H1 (cell line): ENCODE results near the gene DNLZ. TPM values are rescaled to one million over a fixed set of nuclear protein-coding genes. Genes with fewer than 3 reads are reported as not detected.

Source experiments
- CTCF ChIA-PET: fragments of 300-600 bp; sonication (Branson Sonifier 250); formaldehyde crosslinking; loops from one replicate; lab custom pipeline; 2021; ENCODE audit not compliant: partially characterized antibody; lab: Charles Lee
- POLR2A ChIA-PET: fragments of 300-600 bp; sonication (Branson Sonifier 250); formaldehyde crosslinking; loops from one replicate; lab custom pipeline; 2021; ENCODE audit warnings: inconsistent platforms; ENCODE audit not compliant: partially characterized antibody; lab: Charles Lee
- DNase-seq, 2 experiments: peaks; one replicate each; pipeline versions ENCODE4 v3.0.0 to v3.0.0-alpha.2; 2010 to 2022; ENCODE audit warnings: low spot score in 2 of 2, low read depth in 1 of 2, mixed read lengths in 1 of 2
- FAIRE-seq: peaks from 2 replicates; lab custom pipeline; 2011; peaks lifted over from hg19 to GRCh38; lab: Jason Lieb, UNC
- H2AFZ ChIP-seq: 2 replicates; pipeline ENCODE4 v1.8.1; 2012; ENCODE audit warnings: low read length, inconsistent platforms
- H2AK5ac ChIP-seq: 2 replicates; pipeline ENCODE4 v1.6.1; 2013; ENCODE audit warnings: low read depth, low read length
- H2BK120ac ChIP-seq: replicated peaks from 2 replicates; pipeline ENCODE3; 2013; ENCODE audit warnings: low read depth, low read length, inconsistent platforms
- H2BK12ac ChIP-seq: 2 replicates; pipeline ENCODE4 v1.6.1; 2013; ENCODE audit warnings: low read depth, low read length
- H2BK15ac ChIP-seq: 2 replicates; pipeline ENCODE4 v1.6.1; 2013; ENCODE audit warnings: low read length
- H2BK20ac ChIP-seq: 2 replicates; pipeline ENCODE4 v1.6.1; 2013; ENCODE audit warnings: low read length
- H2BK5ac ChIP-seq: 2 replicates; pipeline ENCODE4 v1.6.1; 2013; ENCODE audit warnings: low read depth, low read length
- H3K14ac ChIP-seq: 2 replicates; pipeline ENCODE4 v1.6.1; 2013; ENCODE audit warnings: inconsistent platforms; ENCODE audit not compliant: insufficient read length
- H3K18ac ChIP-seq: 2 replicates; pipeline ENCODE4 v1.6.1; 2013; ENCODE audit warnings: low read length; ENCODE audit errors: extremely low read depth
- H3K23ac ChIP-seq: 2 replicates; pipeline ENCODE4 v1.6.1; 2013; ENCODE audit warnings: inconsistent platforms; ENCODE audit not compliant: insufficient read length
- H3K23me2 ChIP-seq: 2 replicates; pipeline ENCODE4 v1.6.1; 2013; ENCODE audit warnings: low read depth, low read length
- H3K27ac ChIP-seq: 2 replicates; pipeline ENCODE4 v1.6.1; 2011; ENCODE audit warnings: low read depth, low read length, inconsistent platforms
- H3K27me3 ChIP-seq, 4 experiments: replicated peaks in 1 of 4; 1 replicate in 1 of 4; 2 replicates in 3 of 4; pipeline versions ENCODE4 v1.6.1 to v1.8.1; 2011 to 2013; ENCODE audit warnings: low read length in 3 of 4, mild to moderate bottlenecking in 3 of 4, inconsistent platforms in 2 of 4, mixed read lengths in 2 of 4, moderate library complexity in 1 of 4; ENCODE audit not compliant: control insufficient read depth in 3 of 4, insufficient read depth in 3 of 4; ENCODE audit errors: extremely low read depth in 1 of 4
- H3K36me3 ChIP-seq, 4 experiments: 2 replicates each; pipeline versions ENCODE4 v1.6.1 to v1.8.1; 2011 to 2013; ENCODE audit warnings: mild to moderate bottlenecking in 4 of 4, low read length in 3 of 4, moderate library complexity in 2 of 4, control low read depth in 1 of 4, inconsistent platforms in 1 of 4; ENCODE audit not compliant: insufficient read depth in 4 of 4, control insufficient read depth in 2 of 4
- H3K4ac ChIP-seq: replicated peaks from 2 replicates; pipeline ENCODE3; 2013; ENCODE audit warnings: low read length, low read depth, mixed read lengths, inconsistent platforms; ENCODE audit not compliant: insufficient read length
- H3K4me1 ChIP-seq, 4 experiments: replicated peaks in 1 of 4; 1 replicate in 1 of 4; 2 replicates in 3 of 4; pipeline versions ENCODE4 v1.6.1 to v1.8.1; 2011 to 2013; ENCODE audit warnings: low read length in 3 of 4, inconsistent platforms in 2 of 4, mixed read lengths in 1 of 4; ENCODE audit not compliant: insufficient read depth in 4 of 4, control insufficient read depth in 3 of 4
- H3K4me2 ChIP-seq, 2 experiments: 2 replicates each; pipeline versions ENCODE4 v1.6.1 to v1.8.1; 2011 to 2013; ENCODE audit warnings: low read depth in 2 of 2, low read length in 2 of 2, control low read depth in 1 of 2, inconsistent platforms in 1 of 2, mild to moderate bottlenecking in 1 of 2; ENCODE audit not compliant: insufficient read depth in 1 of 2
- H3K4me3 ChIP-seq, 4 experiments: fragments of 200-600, 300-600 bp in 1 of 4; sonication (generic), shearing (Covaris generic), sonication (Bioruptor Twin) in 1 of 4; 2 replicates each; pipeline versions ENCODE4 v1.5.1 to v1.8.1; 2011 to 2016; ENCODE audit warnings: low read length in 4 of 4, low read depth in 3 of 4, control low read depth in 2 of 4, inconsistent platforms in 2 of 4, mild to moderate bottlenecking in 2 of 4, mixed read lengths in 1 of 4, moderate library complexity in 1 of 4; ENCODE audit not compliant: insufficient read depth in 2 of 4; ENCODE audit errors: extremely low read depth in 1 of 4
- H3K56ac ChIP-seq: replicated peaks from 2 replicates; pipeline ENCODE3; 2013; ENCODE audit warnings: low read depth, mild to moderate bottlenecking, mixed read lengths, low read length, inconsistent platforms; ENCODE audit not compliant: insufficient read length
- H3K79me1 ChIP-seq: 2 replicates; pipeline ENCODE4 v1.6.1; 2013; ENCODE audit warnings: low read depth, low read length, control low read depth
- H3K79me2 ChIP-seq, 2 experiments: 2 replicates each; pipeline versions ENCODE4 v1.6.1 to v1.8.1; 2012 to 2013; ENCODE audit warnings: low read length in 2 of 2, mild to moderate bottlenecking in 2 of 2, inconsistent platforms in 1 of 2; ENCODE audit not compliant: insufficient read depth in 2 of 2, control insufficient read depth in 1 of 2
- H3K9ac ChIP-seq, 4 experiments: replicated peaks in 1 of 4; 1 replicate in 1 of 4; 2 replicates in 3 of 4; pipeline versions ENCODE4 v1.6.1 to v1.8.1; 2011 to 2013; ENCODE audit warnings: low read depth in 3 of 4, low read length in 3 of 4, control low read depth in 2 of 4, mild to moderate bottlenecking in 2 of 4, moderate library complexity in 2 of 4, inconsistent platforms in 1 of 4; ENCODE audit errors: extremely low read depth in 1 of 4
- H3K9me3 ChIP-seq, 2 experiments: 2 replicates each; pipeline versions ENCODE4 v1.6.1 to v1.8.1; 2012 to 2013; ENCODE audit warnings: mild to moderate bottlenecking in 2 of 2, moderate library complexity in 2 of 2, control low read depth in 1 of 2, inconsistent platforms in 1 of 2, low read depth in 1 of 2, low read length in 1 of 2, mixed read lengths in 1 of 2; ENCODE audit not compliant: insufficient read depth in 2 of 2
- H4K20me1 ChIP-seq, 2 experiments: replicated peaks in 1 of 2; 2 replicates each; pipeline versions ENCODE3 to v1.8.1; 2011 to 2013; ENCODE audit warnings: inconsistent platforms in 2 of 2, low read length in 2 of 2, mild to moderate bottlenecking in 1 of 2; ENCODE audit not compliant: insufficient read depth in 2 of 2, control insufficient read depth in 1 of 2
- H4K5ac ChIP-seq: 2 replicates; pipeline ENCODE4 v1.6.1; 2013; ENCODE audit warnings: low read length, low read depth, mixed read lengths, inconsistent platforms; ENCODE audit not compliant: insufficient read length
- H4K8ac ChIP-seq: 2 replicates; pipeline ENCODE4 v1.8.0; 2013; ENCODE audit warnings: mild to moderate bottlenecking, moderate library complexity, low read length, inconsistent platforms; ENCODE audit not compliant: insufficient read depth; ENCODE audit errors: extremely low read depth
- H4K91ac ChIP-seq: replicated peaks from 2 replicates; pipeline ENCODE3; 2013; ENCODE audit warnings: low read length, mixed read lengths, inconsistent platforms; ENCODE audit not compliant: insufficient read length
- ASH2L ChIP-seq: fragments of 200-600, 300-600 bp; sonication (generic); IDR thresholded peaks from one replicate; pipeline ENCODE4 v1.7.1; 2017; ENCODE audit warnings: low read length
- BACH1 ChIP-seq: IDR thresholded peaks from 2 replicates; pipeline ENCODE4 v1.6.1; 2012; ENCODE audit warnings: low read length, improper control_type of control experiment
- BCL11A ChIP-seq, 2 experiments: IDR thresholded peaks; one replicate each; pipeline ENCODE4 v1.6.1; 2011; ENCODE audit warnings: low read depth in 2 of 2, low read length in 2 of 2, mild to moderate bottlenecking in 2 of 2
- CBX8 ChIP-seq: fragments of 300-800, 300-1000 bp; sonication (generic); IDR thresholded peaks from 2 replicates; pipeline ENCODE4 v1.7.1; 2016; ENCODE audit warnings: low read depth, low read length, borderline replicate concordance
- CHD2 ChIP-seq: IDR thresholded peaks from 2 replicates; pipeline ENCODE4 v1.6.1; 2012; ENCODE audit warnings: low read length, improper control_type of control experiment
- CREB1 ChIP-seq: IDR thresholded peaks from 2 replicates; pipeline ENCODE4 v1.6.1; 2012; ENCODE audit warnings: inconsistent platforms
- E2F6 ChIP-seq: IDR thresholded peaks from 2 replicates; pipeline ENCODE4 v1.6.1; 2012; ENCODE audit warnings: inconsistent platforms
- KDM5A ChIP-seq: fragments of 200-600 bp; IDR thresholded peaks from 2 replicates; pipeline ENCODE4 v1.7.1; 2012; ENCODE audit warnings: mild to moderate bottlenecking, low read length, inconsistent platforms, mixed read lengths
- POLR2AphosphoS5 ChIP-seq: IDR thresholded peaks from 2 replicates; pipeline ENCODE4 v1.6.1; 2011; ENCODE audit warnings: low read depth, low read length
- RNF2 ChIP-seq: fragments of 200-900, 300-1000 bp; sonication (generic); IDR thresholded peaks from 2 replicates; pipeline ENCODE4 v1.7.1; 2016; ENCODE audit warnings: borderline replicate concordance, low read depth, mild to moderate bottlenecking, antibody characterized with exemption, low read length; ENCODE audit not compliant: poor library complexity, severe bottlenecking; ENCODE audit errors: missing control alignments
- TAF7 ChIP-seq: optimal IDR thresholded peaks from 2 replicates; pipeline ENCODE3; 2011; ENCODE audit warnings: low read depth, mild to moderate bottlenecking, inconsistent platforms, low read length, moderate library complexity, borderline replicate concordance
- YY1 ChIP-seq: IDR thresholded peaks from 2 replicates; pipeline ENCODE4 v1.6.1; 2011; ENCODE audit warnings: low read depth, mild to moderate bottlenecking, low read length
- WGBS, 2 experiments: shearing (Covaris generic) in 1 of 2; methylation state at CpG; one replicate each; pipeline versions ENCODE4 v1.1.6 to v1.1.7; 2013 to 2015; ENCODE audit warnings: low lambda C conversion rate in 2 of 2, mixed read lengths in 2 of 2, inconsistent platforms in 1 of 2, low coverage in 1 of 2, missing lambda C conversion rate in 1 of 2; ENCODE audit not compliant: insufficient replicate concordance in 2 of 2, insufficient coverage in 1 of 2, insufficient read length in 1 of 2; ENCODE audit errors: extremely low coverage in 1 of 2, missing lambda C conversion rate in 1 of 2; 5-methylcytosine and 5-hydroxymethylcytosine counted together
- polyA plus RNA-seq, 7 experiments: library from polyadenylated mRNA; depleted of rRNA in 3 of 7; stranded (reverse) in 5 of 7; unstranded in 2 of 7; fragments of >200 nt in 5 of 7; fragments of 200-250 nt in 2 of 7; gene quantifications; 1 replicate in 5 of 7; 2 replicates in 1 of 7; 4 replicates in 1 of 7; pipeline versions ENCODE4 v1.2.1 to v1.2.3, GENCODE V29; 2011 to 2013; ENCODE audit warnings: missing spikeins in 2 of 7, mixed read lengths in 2 of 7
- total RNA-seq: library from RNA; stranded (reverse); fragmentation: NEBNext Ultra II Directional; extraction: Animal tissue kit (Norgen Biotek cat#: 25700); gene quantifications from 2 replicates; pipeline ENCODE4 v1.2.1, GENCODE V29; 2021
- TF ChIP-seq, protein P1 (sequence below): IDR thresholded peaks from 2 replicates; pipeline ENCODE4 v1.6.1; 2011; ENCODE audit warnings: low read depth, mild to moderate bottlenecking, low read length; ENCODE audit not compliant: insufficient read depth

Gene DNLZ
- total and polyA plus RNA-seq, 2 of the 8 experiments (the other 6 are each of a cell fraction or from before 2014, with no cell fraction given): 11.6 to 17.9 TPM

- Histone ChIP-seq H3K23ac (no peak overlapping the region), H3K4me3 (no peak overlapping the region), H3K9me3 (no peaks in the 10 kb centered on the region), H3K79me1 (0 out of 2 replicates have a peak, but pooled peaks cover 2% of the 10 kb centered on the region), H4K20me1 (peaks cover 0 to 8% of the 10 kb centered on the region in 2 experiments), H2AK5ac (no peak overlapping the region), H3K79me2 (no peaks in the 10 kb centered on the region), H3K27me3 (no peaks in the 10 kb centered on the region), H2BK12ac (no peak overlapping the region), H4K5ac (no peak overlapping the region), H2BK5ac (peak overlapping the region; percentile 21; the same call in 1 of the 2 replicates), H2BK15ac (no peak overlapping the region), H2BK20ac (no peak overlapping the region), H3K4me2 (no peak overlapping the region), H3K23me2 (peaks cover 2% of the 10 kb centered on the region; the same call in 1 of the 2 replicates), H3K27ac (no peak overlapping the region), H2BK120ac (no peak overlapping the region), H3K18ac (no peak overlapping the region), H3K4me1 (peaks cover 0 to 15% (median 5%) of the 10 kb centered on the region in 4 experiments; a peak in 5 of 7 replicates), H3K14ac (no peak overlapping the region), H3K9ac (no peak overlapping the region), H3K36me3 (peaks cover 0 to 4% (median 0%) of the 10 kb centered on the region in 4 experiments; a peak in 2 of 8 replicates), H2AFZ (no peak overlapping the region), H3K56ac (no peak overlapping the region), H4K91ac (no peak overlapping the region), H4K8ac (no peak overlapping the region), H3K4ac (no peak overlapping the region)
- FAIRE-seq (no peak), DNase-seq (no peak)
- ChIA-PET POLR2A (interaction anchor here (0.7 to 1.8 kb wide), 2 partner anchors 11 to 76 kb away, joined by 4 to 7 read pairs; no protein-coding TSS in a partner anchor), CTCF (interaction anchor here (0.8 to 3.7 kb wide), 2 partner anchors 20 to 87 kb away, joined by 3 to 20 read pairs; partner anchors contain the start of gene QSOX2)
- 88% methylated on average over 12 of the region's 12 CpGs; no CpG with 5 or more reads in 1 of the 2 experiments for WGBS, 2 experiments
- TF ChIP-seq E2F6: no peak
- TF ChIP-seq YY1: no peak
- TF ChIP-seq CBX8: no peak
- no peak for TF ChIP-seq KDM5A
- no peak for TF ChIP-seq CREB1
- no peak for TF ChIP-seq CHD2
- no peak for TF ChIP-seq BACH1
- no peak for TF ChIP-seq POLR2AphosphoS5
- TF ChIP-seq RNF2: no peak
- TF ChIP-seq ASH2L: no peak
- no peak for TF ChIP-seq TAF7
- TF ChIP-seq, protein P1, sequence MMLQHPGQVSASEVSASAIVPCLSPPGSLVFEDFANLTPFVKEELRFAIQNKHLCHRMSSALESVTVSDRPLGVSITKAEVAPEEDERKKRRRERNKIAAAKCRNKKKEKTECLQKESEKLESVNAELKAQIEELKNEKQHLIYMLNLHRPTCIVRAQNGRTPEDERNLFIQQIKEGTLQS: no peak
- no peak for TF ChIP-seq BCL11A (IDR thresholded peaks at IDR 0.05; ENCODE audit: low read depth in 2 of 2, low read length in 2 of 2)
Observed at GRCh38 chr9:136333045-136333444, 30.5 kb downstream of the DNLZ start.
